Prostate gland (tissue), 2 donors: ENCODE measurements around the gene NUFIP1.

ENCODE experiments used
- POLR2A ChIP-seq: fragments of 450-650 bp; IDR thresholded peaks from one replicate; pipeline ENCODE4 v1.6.1; 2016; ENCODE audit warnings: antibody characterized with exemption, mild to moderate bottlenecking
- POLR2AphosphoS5 ChIP-seq: sonication (generic); formaldehyde crosslinking; IDR thresholded peaks from one replicate; pipeline ENCODE4 v1.6.1; 2017; ENCODE audit warnings: antibody characterized with exemption
- TF ChIP-seq, protein P1 (sequence below), 4 experiments: fragments of 200-600 bp in 2 of 4; fragments of 450-650 bp in 2 of 4; sonication (generic) in 2 of 4; IDR thresholded peaks; 1 replicate in 3 of 4; 2 replicates in 1 of 4; pipeline ENCODE4 v1.5.1; 2016 to 2019; ENCODE audit warnings: antibody characterized with exemption in 4 of 4, mild to moderate bottlenecking in 2 of 4, moderate library complexity in 2 of 4

DNA sequence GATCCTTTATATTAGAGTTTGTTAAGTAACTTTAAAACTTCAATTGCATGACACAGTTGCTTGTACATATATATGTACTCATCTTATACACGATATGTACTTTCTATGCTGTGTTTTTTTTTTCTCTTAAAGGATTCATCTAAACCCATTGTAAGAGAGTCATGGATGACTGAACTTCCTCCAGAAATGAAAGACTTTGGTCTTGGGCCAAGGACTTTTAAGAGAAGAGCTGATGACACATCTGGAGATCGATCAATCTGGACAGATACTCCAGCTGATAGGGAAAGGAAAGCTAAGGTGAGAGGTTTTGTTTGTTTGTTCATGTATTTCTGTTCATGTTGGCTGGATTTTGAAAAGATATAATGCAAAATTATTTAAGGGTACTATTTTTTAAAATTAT is 26.0 kb upstream of the NUFIP1 start:
- TF ChIP-seq, protein P1, sequence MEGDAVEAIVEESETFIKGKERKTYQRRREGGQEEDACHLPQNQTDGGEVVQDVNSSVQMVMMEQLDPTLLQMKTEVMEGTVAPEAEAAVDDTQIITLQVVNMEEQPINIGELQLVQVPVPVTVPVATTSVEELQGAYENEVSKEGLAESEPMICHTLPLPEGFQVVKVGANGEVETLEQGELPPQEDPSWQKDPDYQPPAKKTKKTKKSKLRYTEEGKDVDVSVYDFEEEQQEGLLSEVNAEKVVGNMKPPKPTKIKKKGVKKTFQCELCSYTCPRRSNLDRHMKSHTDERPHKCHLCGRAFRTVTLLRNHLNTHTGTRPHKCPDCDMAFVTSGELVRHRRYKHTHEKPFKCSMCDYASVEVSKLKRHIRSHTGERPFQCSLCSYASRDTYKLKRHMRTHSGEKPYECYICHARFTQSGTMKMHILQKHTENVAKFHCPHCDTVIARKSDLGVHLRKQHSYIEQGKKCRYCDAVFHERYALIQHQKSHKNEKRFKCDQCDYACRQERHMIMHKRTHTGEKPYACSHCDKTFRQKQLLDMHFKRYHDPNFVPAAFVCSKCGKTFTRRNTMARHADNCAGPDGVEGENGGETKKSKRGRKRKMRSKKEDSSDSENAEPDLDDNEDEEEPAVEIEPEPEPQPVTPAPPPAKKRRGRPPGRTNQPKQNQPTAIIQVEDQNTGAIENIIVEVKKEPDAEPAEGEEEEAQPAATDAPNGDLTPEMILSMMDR (IDR thresholded peaks at IDR 0.05) = no peak
- no peak for TF ChIP-seq POLR2A
- TF ChIP-seq POLR2AphosphoS5 = no peak
